B cell (primary cell): ENCODE data around the gene SLIT3. TPM values are rescaled to one million over a fixed set of nuclear protein-coding genes. Genes with fewer than 3 reads are reported as not detected.

ENCODE experiments used
- ATAC-seq: fragments of 200-7000 bp; cut with Tn5 transposase; one replicate; pipeline ENCODE4 v1.10.0; 2021; ENCODE audit warnings: low read depth, mild to moderate bottlenecking, moderate number of reproducible peaks, moderate library complexity
- CTCF ChIA-PET: fragments of 350-600 bp; sonication (Branson Sonifier 250); formaldehyde crosslinking; loops from one replicate; lab custom pipeline; 2021; ENCODE audit warnings: antibody characterized with exemption, inconsistent platforms; lab: Charles Lee
- POLR2A ChIA-PET: fragments of 350-600 bp; sonication (Branson Sonifier 250); formaldehyde crosslinking; loops from one replicate; lab custom pipeline; 2021; ENCODE audit warnings: antibody characterized with exemption; lab: Charles Lee
- DNase-seq: peaks from one replicate; pipeline ENCODE4 v3.0.0; 2013
- H2AFZ ChIP-seq: 2 replicates; pipeline ENCODE4 v1.6.1; 2012; ENCODE audit warnings: mild to moderate bottlenecking, low read depth, low read length; ENCODE audit not compliant: insufficient read depth, poor library complexity, severe bottlenecking
- H3K27ac ChIP-seq, 2 donors: 1 replicate in 1 of 2; 2 replicates in 1 of 2; pipeline ENCODE4 v1.5.1; 2012 to 2013; ENCODE audit warnings: low read length in 2 of 2, mild to moderate bottlenecking in 2 of 2, moderate library complexity in 1 of 2
- H3K27me3 ChIP-seq, 4 experiments: fragments of 200-600 bp in 1 of 4; sonication (generic) in 1 of 4; replicated peaks in 1 of 4; 1 replicate in 2 of 4; 2 replicates in 2 of 4; pipeline versions ENCODE4 v1.6.1 to v1.7.0; 2013 to 2016; ENCODE audit warnings: low read length in 3 of 4, mild to moderate bottlenecking in 2 of 4, mixed read lengths in 1 of 4, moderate library complexity in 1 of 4; ENCODE audit not compliant: insufficient read depth in 4 of 4, control insufficient read depth in 3 of 4; ENCODE audit errors: control extremely low read depth in 1 of 4
- H3K36me3 ChIP-seq, 2 experiments: replicated peaks in 1 of 2; 1 replicate in 1 of 2; 2 replicates in 1 of 2; pipeline versions ENCODE4 v1.6.1 to v1.7.1; 2013; ENCODE audit warnings: low read length in 1 of 2; ENCODE audit not compliant: insufficient read depth in 2 of 2, control insufficient read depth in 1 of 2; ENCODE audit errors: control extremely low read depth in 1 of 2, extremely low read depth in 1 of 2
- H3K4me1 ChIP-seq, 2 donors: fragments of 200-600 bp in 1 of 2; sonication (generic) in 1 of 2; 1 replicate in 1 of 2; 2 replicates in 1 of 2; pipeline versions ENCODE4 v1.5.1 to v1.6.1; 2013 to 2017; ENCODE audit warnings: low read length in 2 of 2; ENCODE audit not compliant: control insufficient read depth in 2 of 2, insufficient read depth in 2 of 2
- H3K4me2 ChIP-seq: replicated peaks from 2 replicates; pipeline ENCODE3; 2012; ENCODE audit warnings: mild to moderate bottlenecking, low read depth, low read length; ENCODE audit not compliant: poor library complexity, severe bottlenecking
- H3K4me3 ChIP-seq, 5 experiments: fragments of 200-600 bp in 1 of 5; sonication (generic) in 1 of 5; 1 replicate in 3 of 5; 2 replicates in 2 of 5; pipeline versions ENCODE4 v1.5.1 to v1.7.0; 2011 to 2016; ENCODE audit warnings: low read length in 4 of 5, mild to moderate bottlenecking in 4 of 5, low read depth in 2 of 5, control low read depth in 1 of 5, moderate library complexity in 1 of 5; ENCODE audit not compliant: insufficient read depth in 1 of 5; ENCODE audit errors: control extremely low read depth in 1 of 5, extremely low read depth in 1 of 5
- H3K79me2 ChIP-seq: fragments of 200-600 bp; sonication (generic); one replicate; pipeline ENCODE4 v1.6.0; 2016; ENCODE audit warnings: low read length; ENCODE audit not compliant: control insufficient read depth, insufficient read depth
- H3K9ac ChIP-seq: fragments of 200-600 bp; sonication (generic); 2 replicates; pipeline ENCODE4 v1.6.1; 2017; ENCODE audit warnings: mild to moderate bottlenecking, low read length, moderate library complexity
- H3K9me3 ChIP-seq, 3 donors: one replicate each; pipeline versions ENCODE4 v1.6.1 to v1.7.1; 2013; ENCODE audit warnings: low read length in 2 of 3; ENCODE audit not compliant: control insufficient read depth in 2 of 3, insufficient read depth in 1 of 3; ENCODE audit errors: control extremely low read depth in 1 of 3
- H4K20me1 ChIP-seq: 2 replicates; pipeline ENCODE4 v1.6.0; 2012; ENCODE audit warnings: mild to moderate bottlenecking, low read length; ENCODE audit not compliant: insufficient read depth, control insufficient read depth, poor library complexity, severe bottlenecking
- H3K27ac Mint-ChIP-seq: one replicate; pipeline ENCODE4 v1.8.0; 2021; ENCODE audit warnings: mixed read lengths
- H3K27me3 Mint-ChIP-seq: one replicate; pipeline ENCODE4 v1.8.0; 2021; ENCODE audit warnings: mixed read lengths
- H3K4me1 Mint-ChIP-seq: one replicate; pipeline ENCODE4 v1.8.0; 2021; ENCODE audit warnings: mixed read lengths
- H3K4me3 Mint-ChIP-seq: one replicate; pipeline ENCODE4 v1.8.0; 2021; ENCODE audit warnings: mixed read lengths
- H3K9me3 Mint-ChIP-seq: one replicate; pipeline ENCODE4 v1.8.0; 2022; ENCODE audit warnings: mixed read lengths; ENCODE audit not compliant: insufficient read depth
- EZH2 ChIP-seq: IDR thresholded peaks from 2 replicates; pipeline ENCODE4 v1.6.1; 2012; ENCODE audit warnings: borderline replicate concordance, low read depth, mild to moderate bottlenecking, moderate library complexity, low read length; ENCODE audit not compliant: insufficient read depth, poor library complexity, severe bottlenecking
- WGBS: methylation state at CpG from one replicate; pipeline ENCODE4 v1.1.5; 2013; ENCODE audit warnings: missing lambda C conversion rate; ENCODE audit not compliant: insufficient coverage; 5-methylcytosine and 5-hydroxymethylcytosine counted together
- intact Hi-C: fragments of 100-400 bp; cut with micrococcal nuclease; formaldehyde crosslinking; loops from one replicate; pipeline ENCODE4 v1.10.0; 2022
- polyA plus RNA-seq: library from polyadenylated mRNA; depleted of rRNA; stranded (reverse); fragments of >200 nt; gene quantifications from 2 replicates; pipeline ENCODE4 v1.2.3, GENCODE V29; 2012
- total RNA-seq, 2 donors: library from RNA; stranded (reverse); fragments of 120-200 nt in 1 of 2; gene quantifications; 1 replicate in 1 of 2; 2 replicates in 1 of 2; pipeline versions ENCODE4 v1.2.3 to v1.2.4, GENCODE V29; 2013 to 2022
- TF ChIP-seq, protein P1 (sequence below): fragments of 200-600 bp; IDR thresholded peaks from one replicate; pipeline ENCODE4 v1.8.0; 2022; ENCODE audit warnings: antibody characterized with exemption, mild to moderate bottlenecking

The SLIT3 gene
- total and polyA plus RNA-seq, 2 donors (not counting 1 experiment from before 2014, with no cell fraction given), result not detected

DNA sequence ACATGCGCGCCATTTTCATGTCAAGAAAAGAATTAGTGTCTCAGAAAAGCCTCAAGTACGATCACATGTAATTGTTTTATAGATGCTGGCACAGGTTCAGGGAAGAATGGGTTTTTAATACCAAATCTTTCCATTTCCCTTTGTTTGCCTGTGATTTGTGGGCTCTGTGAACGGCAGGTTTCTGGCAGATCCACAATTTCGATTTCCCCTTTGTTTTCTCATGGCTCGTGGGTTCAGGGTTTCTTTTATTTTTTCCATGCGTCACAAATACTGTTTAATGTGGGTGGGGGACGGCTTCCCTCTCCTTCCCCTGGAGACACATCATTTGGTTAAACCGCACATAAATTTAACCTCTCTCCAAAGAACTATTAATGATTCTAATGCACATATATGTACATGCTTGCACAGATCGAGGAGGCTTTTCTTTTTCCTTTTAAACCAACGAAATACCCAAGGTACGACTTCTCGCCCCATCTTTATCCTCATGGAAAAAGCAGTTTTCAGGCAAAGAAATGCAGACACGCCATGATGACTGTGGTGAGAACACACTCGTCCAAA, 195.9 kb downstream of the SLIT3 start:
- ATAC-seq (no peak), DNase-seq (no peak)
- Mint-ChIP-seq H3K27ac (no peak overlapping the region), H3K4me3 (no peak overlapping the region), H3K9me3 (peaks cover 2% of the 10 kb centered on the region), H3K27me3 (peaks cover 4% of the 10 kb centered on the region), H3K4me1 (no peaks in the 10 kb centered on the region)
- H2AFZ ChIP-seq, result no peak overlapping the region
- H3K4me1 ChIP-seq, result no peaks in the 10 kb centered on the region
- no peak overlapping the region for H3K27ac ChIP-seq
- intact Hi-C loops, result no loop called here
- H3K27me3 ChIP-seq, result no peaks in the 10 kb centered on the region
- no peak for TF ChIP-seq EZH2
- TF ChIP-seq, protein P1, sequence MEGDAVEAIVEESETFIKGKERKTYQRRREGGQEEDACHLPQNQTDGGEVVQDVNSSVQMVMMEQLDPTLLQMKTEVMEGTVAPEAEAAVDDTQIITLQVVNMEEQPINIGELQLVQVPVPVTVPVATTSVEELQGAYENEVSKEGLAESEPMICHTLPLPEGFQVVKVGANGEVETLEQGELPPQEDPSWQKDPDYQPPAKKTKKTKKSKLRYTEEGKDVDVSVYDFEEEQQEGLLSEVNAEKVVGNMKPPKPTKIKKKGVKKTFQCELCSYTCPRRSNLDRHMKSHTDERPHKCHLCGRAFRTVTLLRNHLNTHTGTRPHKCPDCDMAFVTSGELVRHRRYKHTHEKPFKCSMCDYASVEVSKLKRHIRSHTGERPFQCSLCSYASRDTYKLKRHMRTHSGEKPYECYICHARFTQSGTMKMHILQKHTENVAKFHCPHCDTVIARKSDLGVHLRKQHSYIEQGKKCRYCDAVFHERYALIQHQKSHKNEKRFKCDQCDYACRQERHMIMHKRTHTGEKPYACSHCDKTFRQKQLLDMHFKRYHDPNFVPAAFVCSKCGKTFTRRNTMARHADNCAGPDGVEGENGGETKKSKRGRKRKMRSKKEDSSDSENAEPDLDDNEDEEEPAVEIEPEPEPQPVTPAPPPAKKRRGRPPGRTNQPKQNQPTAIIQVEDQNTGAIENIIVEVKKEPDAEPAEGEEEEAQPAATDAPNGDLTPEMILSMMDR, result no peak
- H3K9me3 ChIP-seq, result no peaks in the 10 kb centered on the region
- H3K4me3 ChIP-seq, result no peak overlapping the region
- H3K79me2 ChIP-seq, result no peaks in the 10 kb centered on the region
- H3K9ac ChIP-seq, result no peak overlapping the region
- WGBS, result 70% methylated on average over 6 of the region's 15 CpGs
- ChIA-PET CTCF (no interaction called here), POLR2A (no interaction called here)
- no peaks in the 10 kb centered on the region for H4K20me1 ChIP-seq
- H3K36me3 ChIP-seq, result no peaks in the 10 kb centered on the region
- no peak overlapping the region for H3K4me2 ChIP-seq

DNA sequence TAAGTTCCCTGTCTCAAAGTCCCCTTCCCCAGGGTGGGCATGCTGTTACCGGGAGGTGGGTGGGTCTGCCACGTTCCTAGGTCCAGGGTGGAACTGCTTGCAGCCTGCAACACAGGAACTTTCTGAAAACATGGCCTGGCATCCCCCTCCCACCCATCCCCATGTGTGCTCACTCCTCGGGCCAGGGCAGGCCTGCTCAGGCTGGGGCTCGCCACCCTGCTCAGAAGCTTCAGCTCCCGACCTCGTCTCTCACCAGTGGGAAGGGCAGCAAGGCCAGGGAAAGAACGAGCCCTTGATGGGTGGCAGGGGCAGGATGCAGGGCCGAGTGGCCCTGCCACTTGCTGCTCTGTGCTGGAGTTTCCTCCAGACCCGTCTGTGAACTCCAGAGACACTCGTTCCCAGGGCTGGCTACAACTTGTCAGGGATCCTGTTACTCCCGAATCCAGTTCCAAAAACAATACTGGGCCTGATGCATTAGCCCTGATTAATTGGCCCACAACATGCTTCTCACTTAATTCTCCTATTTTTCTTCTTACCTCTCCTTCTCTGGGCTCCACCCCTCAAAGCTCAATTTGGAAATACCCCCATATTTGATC, 197.3 kb downstream of the SLIT3 start:
- H3K9me3 ChIP-seq, result no peaks in the 10 kb centered on the region
- peaks cover 2% of the 10 kb centered on the region for H3K9me3 Mint-ChIP-seq
- ATAC-seq, result no peak

More for the DNA sequence above, 197.3 kb downstream of the SLIT3 start:
- 74% methylated on average over 10 of the region's 11 CpGs for WGBS
- Histone ChIP-seq H3K4me2 (no peak overlapping the region), H3K36me3 (no peaks in the 10 kb centered on the region), H2AFZ (no peak overlapping the region), H3K4me1 (no peaks in the 10 kb centered on the region), H3K4me3 (no peak overlapping the region), H3K27me3 (no peaks in the 10 kb centered on the region), H3K79me2 (no peaks in the 10 kb centered on the region), H3K27ac (no peak overlapping the region), H3K9ac (no peak overlapping the region), H4K20me1 (no peaks in the 10 kb centered on the region)
- no peak for DNase-seq
- H3K4me3 Mint-ChIP-seq, result no peak overlapping the region
- no peak overlapping the region for H3K27ac Mint-ChIP-seq
- H3K4me1 Mint-ChIP-seq, result no peaks in the 10 kb centered on the region
- ChIA-PET CTCF (no interaction called here), POLR2A (no interaction called here)
- TF ChIP-seq EZH2, result no peak
- TF ChIP-seq, protein P1, result no peak
- H3K27me3 Mint-ChIP-seq, result peaks cover 9% of the 10 kb centered on the region
- intact Hi-C loops, result no loop called here
